Pancreas (tissue), 10 donors: Measurements from ENCODE around the gene MYPOP. TPM values are rescaled to one million over a fixed set of nuclear protein-coding genes. Genes with fewer than 3 reads are reported as not detected.
A peak's percentile ranks its signal among the peaks of the same experiment; 100 is the strongest.

Experiments used
- ATAC-seq, 4 donors: fragments of 200-7000 bp; cut with Tn5 transposase; one replicate each; pipeline versions ENCODE4 v1.8.0 to v1.9.1; 2020; ENCODE audit warnings: mild to moderate bottlenecking in 4 of 4, moderate library complexity in 4 of 4
- DNase-seq, 6 donors: peaks; one replicate each; pipeline ENCODE4 v3.0.0-alpha.2; 2020
- FAIRE-seq: peaks from 2 replicates; lab custom pipeline; 2012; peaks lifted over from hg19 to GRCh38; lab: Jason Lieb, UNC
- H3K27ac ChIP-seq, 4 donors: fragments of 200-600 bp; sonication (generic); 1 replicate in 3 of 4; 2 replicates in 1 of 4; pipeline versions ENCODE4 v1.5.0 to v1.8.0; 2020
- H3K27me3 ChIP-seq, 4 donors: fragments of 200-600 bp; one replicate each; pipeline ENCODE4 v1.8.0; 2021
- H3K36me3 ChIP-seq, 3 donors: fragments of 200-600 bp; sonication (generic) in 1 of 3; one replicate each; pipeline versions ENCODE4 v1.5.0 to v1.8.0; 2020 to 2021
- H3K4me1 ChIP-seq, 3 donors: fragments of 200-600 bp; one replicate each; pipeline ENCODE4 v1.8.0; 2021
- H3K4me3 ChIP-seq, 4 donors: fragments of 200-600 bp; sonication (generic) in 2 of 4; one replicate each; pipeline versions ENCODE4 v1.5.0 to v1.8.0; 2020 to 2021
- H3K9me3 ChIP-seq, 4 donors: fragments of 200-600 bp; one replicate each; pipeline ENCODE4 v1.8.0; 2021
- WGBS, 2 donors: extraction: QIAGEN DNeasy Blood & Tissue Kit; methylation state at CpG; one replicate each; pipeline ENCODE4 v1.1.7; 2013; 5-methylcytosine and 5-hydroxymethylcytosine counted together
- intact Hi-C, 3 donors: fragments of 100-400 bp; cut with DNase I; formaldehyde crosslinking; loops; one replicate each; pipeline versions ENCODE4 v1.11.1 to v1.14.2; 2022
- polyA plus RNA-seq, 2 donors: library from polyadenylated mRNA; stranded (reverse); fragments of 200-250 nt; gene quantifications; one replicate each; pipeline ENCODE4 v1.2.3, GENCODE V29; 2013
- total RNA-seq, 6 donors: library from RNA; stranded (reverse); fragmentation: NEBNext Ultra II Directional in 4 of 6; extraction: Animal tissue kit (Norgen Biotek cat#: 25700) in 4 of 6; gene quantifications; one replicate each; pipeline versions ENCODE4 v1.2.1 to v1.2.4, GENCODE V29; 2021 to 2023
- TF ChIP-seq, protein P1 (sequence below), 4 donors: fragments of 200-600 bp; sonication (generic) in 3 of 4; IDR thresholded peaks; one replicate each; pipeline versions ENCODE4 v1.5.0 to v1.8.0; 2021; ENCODE audit warnings: antibody characterized with exemption in 4 of 4
- donor health status: healthy with polysubstance abuse.
- donor health status: DM: no; HTN: no; CAD: no; lungs with moderate emphysema.
- donor health status: DM: no; HTN: no; CAD: no.
- donor health status: control.
- donor health status: control.
- donor health status: Bipolar disorder and iron deficiency.
- donor health status: DM: yes; HTN: yes; CAD: no.
- donor health status: DM: no; HTN: no; CAD: no.
- donor health status: DM: no; HTN: no; CAD: no.
- donor health status: DM: yes; HTN: yes; CAD: no.

Gene MYPOP
- total and polyA plus RNA-seq, 8 donors, result 3.6 to 6.9 (median 4.7) TPM

DNA sequence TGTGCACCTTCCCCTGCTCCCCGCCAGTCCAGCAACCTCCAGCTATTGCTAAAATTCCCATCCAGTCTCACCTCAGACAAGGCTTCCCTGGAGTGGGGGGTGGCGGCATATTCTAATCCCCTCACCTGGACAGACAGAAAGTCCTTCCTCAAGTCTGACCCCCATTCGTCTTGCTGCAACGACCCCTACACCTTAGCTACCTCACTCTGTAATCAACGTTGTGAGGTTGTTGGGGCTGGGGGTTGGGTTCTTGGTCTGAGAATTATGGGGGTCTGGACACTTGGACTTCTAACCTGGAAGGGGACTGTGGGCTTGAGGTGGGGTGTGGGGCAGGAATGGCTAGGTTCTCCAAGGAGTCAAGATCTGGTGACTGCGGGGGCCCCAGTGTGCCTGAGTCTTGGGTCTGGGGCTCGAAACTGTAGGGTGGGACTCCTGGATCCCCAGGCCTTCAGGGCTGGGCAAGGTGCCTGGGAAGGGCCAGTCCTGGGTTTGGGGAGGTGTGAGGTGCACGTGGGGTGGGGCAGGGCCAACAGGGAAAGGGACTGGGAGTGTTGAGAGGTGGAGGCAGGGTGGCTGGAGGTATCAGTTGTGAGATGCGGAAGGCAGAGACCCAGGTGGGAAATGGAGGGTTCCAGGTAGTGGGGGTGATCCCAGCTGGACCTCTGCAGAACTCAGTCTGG is 37.0 kb downstream of the MYPOP start:
- no peaks in the 10 kb centered on the region for H3K9me3 ChIP-seq
- peak in 1 of 4 donors; percentile 2 for ATAC-seq
- peaks cover 0 to 15% (median 7%) of the 10 kb centered on the region in 3 donors for H3K4me1 ChIP-seq
- peak overlapping the region; percentile 43 to 94 (median 75) for H3K4me3 ChIP-seq
- no peaks in the 10 kb centered on the region for H3K27me3 ChIP-seq
- H3K27ac ChIP-seq, result peak overlapping the region in 2 of 4 donors; percentile 75 to 86
- WGBS, 2 donors, result 29 to 40% methylated on average over 9 of the region's 9 CpGs
- TF ChIP-seq, protein P1, sequence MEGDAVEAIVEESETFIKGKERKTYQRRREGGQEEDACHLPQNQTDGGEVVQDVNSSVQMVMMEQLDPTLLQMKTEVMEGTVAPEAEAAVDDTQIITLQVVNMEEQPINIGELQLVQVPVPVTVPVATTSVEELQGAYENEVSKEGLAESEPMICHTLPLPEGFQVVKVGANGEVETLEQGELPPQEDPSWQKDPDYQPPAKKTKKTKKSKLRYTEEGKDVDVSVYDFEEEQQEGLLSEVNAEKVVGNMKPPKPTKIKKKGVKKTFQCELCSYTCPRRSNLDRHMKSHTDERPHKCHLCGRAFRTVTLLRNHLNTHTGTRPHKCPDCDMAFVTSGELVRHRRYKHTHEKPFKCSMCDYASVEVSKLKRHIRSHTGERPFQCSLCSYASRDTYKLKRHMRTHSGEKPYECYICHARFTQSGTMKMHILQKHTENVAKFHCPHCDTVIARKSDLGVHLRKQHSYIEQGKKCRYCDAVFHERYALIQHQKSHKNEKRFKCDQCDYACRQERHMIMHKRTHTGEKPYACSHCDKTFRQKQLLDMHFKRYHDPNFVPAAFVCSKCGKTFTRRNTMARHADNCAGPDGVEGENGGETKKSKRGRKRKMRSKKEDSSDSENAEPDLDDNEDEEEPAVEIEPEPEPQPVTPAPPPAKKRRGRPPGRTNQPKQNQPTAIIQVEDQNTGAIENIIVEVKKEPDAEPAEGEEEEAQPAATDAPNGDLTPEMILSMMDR (IDR thresholded peaks at IDR 0.05), result no peak
- DNase-seq, result peak in 5 of 6 donors; percentile 42 to 81 (median 59)
- no peaks in the 10 kb centered on the region for H3K36me3 ChIP-seq
- intact Hi-C loops, result loop anchor here in 1 of 3 donors (2.0 kb wide), 1 partner anchor 17 kb away; no protein-coding TSS in a partner anchor
- no peak for FAIRE-seq

DNA sequence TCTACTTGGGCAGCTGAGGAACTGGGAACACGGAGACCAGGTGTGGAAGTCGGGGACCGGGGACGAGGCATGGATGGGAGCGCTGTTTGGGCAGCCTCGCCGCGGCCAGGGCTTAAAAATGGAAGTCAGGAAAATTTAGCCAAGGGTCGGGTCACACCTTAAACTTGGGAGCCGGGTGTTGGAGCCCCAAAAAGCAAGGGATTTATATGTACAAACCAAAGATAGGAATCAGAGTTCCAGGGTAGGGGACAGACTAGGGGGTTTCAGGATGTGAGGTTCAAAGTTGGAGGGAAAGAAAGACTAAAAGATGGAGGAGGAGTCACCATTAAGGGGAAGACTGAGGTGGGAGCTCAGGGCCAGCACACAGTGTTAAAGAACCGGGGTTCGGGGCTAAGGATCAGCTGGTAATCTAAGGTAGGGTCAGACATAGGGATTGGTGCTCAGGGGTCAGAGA is 37.8 kb downstream of the MYPOP start:
- H3K27me3 ChIP-seq, result no peaks in the 10 kb centered on the region
- no peak for ATAC-seq
- peak overlapping the region; percentile 44 to 86 (median 67) for H3K27ac ChIP-seq
- peaks cover 0 to 15% (median 7%) of the 10 kb centered on the region in 3 donors for H3K4me1 ChIP-seq
- peak overlapping the region; percentile 43 to 94 (median 75) for H3K4me3 ChIP-seq
- WGBS, 2 donors, result 9 to 17% methylated on average over 12 of the region's 12 CpGs
- peak in 2 of 6 donors; percentile 17 to 18 for DNase-seq
- TF ChIP-seq, protein P1 (IDR thresholded peaks at IDR 0.05), result no peak
- intact Hi-C loops, result loop anchor here in 1 of 3 donors (2.0 kb wide), 1 partner anchor 18 kb away; no protein-coding TSS in a partner anchor
- FAIRE-seq, result no peak
- H3K9me3 ChIP-seq, result no peaks in the 10 kb centered on the region
- H3K36me3 ChIP-seq, result no peaks in the 10 kb centered on the region

DNA sequence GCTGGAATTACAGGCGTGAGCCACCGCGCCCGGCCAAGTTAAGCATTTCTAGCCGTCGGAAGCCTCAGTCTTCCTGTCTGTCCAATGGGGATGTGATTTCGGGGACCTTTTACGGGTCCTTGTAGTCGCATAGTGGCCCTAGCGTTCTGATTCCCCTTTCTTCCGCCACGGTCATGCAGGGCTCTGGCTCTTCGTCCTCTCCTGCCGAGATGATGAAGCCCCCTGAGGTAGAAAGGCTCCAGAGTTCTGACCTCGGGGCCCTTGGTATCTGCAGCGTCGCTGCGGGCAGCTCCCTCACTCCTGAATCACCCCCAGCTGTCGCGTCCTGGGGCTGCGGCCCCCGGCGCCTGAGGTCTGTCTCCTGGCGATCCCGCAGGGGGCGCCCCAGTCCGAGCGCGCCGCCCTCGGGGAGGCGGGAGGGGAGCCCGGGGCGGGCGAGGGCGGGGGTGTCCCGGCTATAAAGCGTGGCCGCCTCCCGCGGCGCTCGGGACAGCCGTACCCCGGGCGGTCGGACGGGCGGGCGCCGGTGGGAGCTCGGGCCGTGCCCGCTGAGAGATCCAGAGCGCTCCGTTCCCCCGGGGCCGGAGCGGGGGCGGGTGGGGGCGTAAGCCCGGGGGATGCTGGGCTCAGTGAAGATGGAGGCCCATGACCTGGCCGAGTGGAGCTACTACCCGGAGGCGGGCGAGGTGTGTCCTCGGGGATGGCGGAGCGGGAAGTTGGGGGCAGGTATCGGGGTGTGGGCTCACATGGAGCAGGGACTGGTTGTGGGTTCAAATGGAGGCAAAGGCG is 38.4 kb downstream of the MYPOP start, which contains the start of gene FOXA3:
Gene FOXA3, plus strand, starts transcription at position 487 of the 789 bp plus-strand sequence. Its CDS starts 131 bp downstream, at position 618.
- TF ChIP-seq, protein P1 (IDR thresholded peaks at IDR 0.05), result peak; percentile 78 to 84 (median 79)
- H3K27ac ChIP-seq, result peak within 1 kb of the TSS; percentile 44 to 86 (median 67)
- DNase-seq (peak; percentile 77 to 96 (median 89)), FAIRE-seq (no peak), ATAC-seq (peak; percentile 80 to 87 (median 82))
- no peaks in the 10 kb centered on the region for H3K27me3 ChIP-seq
- H3K9me3 ChIP-seq, result no peaks in the 10 kb centered on the region
- intact Hi-C loops, result loop anchor here in 1 of 3 donors (2.0 kb wide), 1 partner anchor 19 kb away; no protein-coding TSS in a partner anchor
- H3K36me3 ChIP-seq, result no peaks in the 10 kb centered on the region
- peak within 1 kb of the TSS; percentile 56 to 94 (median 92) for H3K4me3 ChIP-seq
- peaks cover 0 to 15% (median 7%) of the 10 kb centered on the region in 3 donors for H3K4me1 ChIP-seq
- 1 to 4% methylated on average over 55 to 71 of the region's 71 CpGs for WGBS, 2 donors

DNA sequence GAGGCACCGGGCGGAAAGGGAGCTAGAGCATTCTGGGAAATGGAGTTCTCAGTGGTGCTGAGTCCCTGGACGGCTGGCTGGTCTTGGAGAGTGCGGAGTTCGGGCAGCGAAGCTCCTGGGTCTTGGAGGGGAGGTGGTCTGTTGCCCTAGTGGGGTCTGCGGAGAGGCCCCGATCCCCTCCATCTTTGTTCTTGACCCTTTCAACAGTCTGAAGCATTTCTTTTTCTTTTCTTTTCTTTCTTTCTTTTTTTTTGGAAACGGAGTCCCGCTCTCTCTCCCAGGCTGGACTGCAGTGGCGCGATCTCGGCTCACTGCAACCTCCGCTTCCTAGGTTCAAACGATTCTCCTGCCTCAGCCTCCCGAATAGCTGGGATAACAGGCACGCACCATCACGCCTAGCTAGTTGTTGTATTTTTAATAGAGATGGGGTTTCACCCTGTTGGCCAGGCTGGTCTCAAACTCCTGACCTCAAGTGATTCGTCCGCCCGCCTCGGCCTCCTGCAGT is 39.0 kb downstream of the MYPOP start:
- ATAC-seq, result peak in 2 of 4 donors; percentile 0 to 1
- Histone ChIP-seq H3K36me3 (no peaks in the 10 kb centered on the region), H3K27me3 (no peaks in the 10 kb centered on the region), H3K27ac (peak overlapping the region; percentile 44 to 86 (median 67)), H3K4me1 (peaks cover 0 to 15% (median 7%) of the 10 kb centered on the region in 3 donors), H3K9me3 (no peaks in the 10 kb centered on the region), H3K4me3 (peak overlapping the region in 3 of 4 donors; percentile 90 to 94 (median 94))
- whole genome bisulfite sequencing, 2 donors, result 5 to 6% methylated on average over 22 of the region's 22 CpGs
- no peak for FAIRE-seq
- DNase-seq, result no peak
- intact Hi-C loops, result no loop called here
- TF ChIP-seq, protein P1 (IDR thresholded peaks at IDR 0.05), result no peak
